HG03045 (cell line): ENCODE results near the gene KIF11.

Experiments
- ATAC-seq: cut with Tn5 transposase; IDR thresholded peaks from one replicate; pipeline ENCODE4 v1.9.1; 2021; ENCODE audit warnings: mild to moderate bottlenecking, moderate library complexity; ENCODE audit not compliant: unreplicated experiment

The KIF11 gene

DNA sequence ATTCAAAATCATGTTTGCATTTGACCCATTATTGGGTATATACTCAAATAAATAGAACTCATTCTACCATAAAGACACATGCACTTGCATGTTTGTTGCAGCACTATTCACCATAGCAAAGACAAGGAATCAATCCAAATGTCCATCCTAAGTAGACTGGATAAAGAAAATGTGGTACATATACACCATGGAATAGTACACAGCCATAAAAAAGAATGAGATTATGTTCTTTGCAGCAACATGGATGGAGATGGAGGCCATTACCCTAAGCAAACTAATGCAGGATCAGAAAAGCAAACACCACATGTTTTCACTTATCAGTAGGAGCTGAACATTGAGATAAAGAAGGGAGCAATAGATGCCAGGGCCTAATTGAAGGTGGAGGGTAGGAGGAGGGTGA, 84.8 kb downstream of the KIF11 start:
- no peak for ATAC-seq

- no peak for ATAC-seq
Measured at GRCh38 chr10:92678206-92678605, 85.3 kb downstream of the KIF11 start.

DNA sequence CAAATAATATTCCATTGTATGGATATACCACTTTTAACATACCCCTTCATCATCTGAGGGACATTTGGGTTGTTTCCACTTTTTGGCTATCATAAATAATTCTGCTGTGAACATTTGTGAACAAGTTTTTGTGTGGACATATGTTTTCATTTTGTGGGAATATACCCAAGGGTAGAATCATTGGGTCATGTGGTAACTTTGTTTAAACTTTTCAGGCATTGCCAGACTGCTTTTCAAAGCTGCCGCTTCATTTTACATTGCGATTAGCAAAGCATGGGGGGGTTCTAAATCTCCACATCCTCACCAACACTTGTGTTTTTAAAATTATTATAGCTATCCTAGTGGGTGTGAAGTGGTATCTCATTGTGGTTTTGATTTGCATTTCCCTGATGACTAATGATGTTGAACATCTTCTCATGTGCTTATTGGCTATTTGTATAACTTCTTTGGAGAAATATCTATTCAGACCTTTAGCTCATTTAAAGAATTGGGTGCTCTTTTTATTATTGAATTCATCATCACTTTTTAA, 88.4 kb downstream of the KIF11 start:
- ATAC-seq = no peak

DNA sequence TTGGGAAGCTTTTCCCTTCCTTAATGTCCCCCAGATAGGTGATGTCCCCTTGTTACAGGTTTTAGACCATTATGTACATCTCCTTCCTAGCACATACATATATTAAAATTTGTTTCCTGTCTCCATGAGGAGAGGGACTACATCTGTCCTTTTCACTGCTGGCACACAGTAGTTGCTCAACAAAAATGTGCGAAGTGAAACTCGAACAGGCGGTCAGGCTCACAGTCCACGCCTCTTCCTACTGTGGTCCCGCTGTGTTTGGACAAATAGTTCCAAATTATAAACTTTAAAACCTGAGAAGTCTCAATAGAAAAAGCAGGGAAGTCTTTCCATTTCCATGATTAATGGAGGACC, 95.6 kb downstream of the KIF11 start:
- ATAC-seq = no peak

DNA sequence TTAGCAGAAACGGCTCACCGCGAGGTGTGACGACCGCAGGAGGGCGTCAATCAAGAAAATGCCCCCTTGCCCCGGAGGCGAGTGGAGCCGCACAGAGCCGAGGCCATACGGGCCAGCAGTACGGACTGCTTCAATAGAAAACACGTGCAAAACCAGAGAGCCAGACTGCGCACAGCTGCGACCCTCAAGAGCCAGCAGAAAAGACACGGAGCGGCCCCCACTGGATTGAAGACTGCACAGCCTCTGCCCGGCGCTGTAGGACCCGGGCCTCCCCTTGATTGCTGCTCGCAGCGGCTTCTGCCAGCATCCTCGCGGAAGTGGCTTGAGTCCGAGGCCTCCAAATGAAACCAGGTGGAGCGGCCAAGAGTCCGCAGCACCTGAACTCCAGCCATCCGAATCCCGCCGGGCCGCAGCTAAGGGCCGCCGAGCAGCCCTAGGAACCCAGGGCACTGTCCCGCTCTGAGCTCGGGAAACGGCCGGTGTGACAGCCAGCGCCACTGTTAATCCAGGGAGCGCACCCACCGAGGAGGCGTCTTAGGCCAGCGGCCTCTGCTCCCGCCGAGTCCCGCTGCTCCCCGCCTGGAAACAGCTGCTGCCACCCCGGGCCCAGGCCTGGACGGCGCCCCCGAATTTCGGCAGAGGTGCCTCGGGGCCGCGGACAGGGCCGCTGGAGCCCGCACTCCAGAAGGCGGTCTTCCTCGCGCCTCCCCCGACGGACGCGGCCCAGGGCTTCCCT, 96.2 kb downstream of the KIF11 start:
- ATAC-seq = peak; percentile 29

- peak; percentile 60 for ATAC-seq
Measured at GRCh38 chr10:92689663-92690210, 96.8 kb downstream of the KIF11 start, which contains the start of gene HHEX. Gene HHEX (plus strand): TSS chr10:92689955. CDS start chr10:92689987, 32 bp downstream.

DNA sequence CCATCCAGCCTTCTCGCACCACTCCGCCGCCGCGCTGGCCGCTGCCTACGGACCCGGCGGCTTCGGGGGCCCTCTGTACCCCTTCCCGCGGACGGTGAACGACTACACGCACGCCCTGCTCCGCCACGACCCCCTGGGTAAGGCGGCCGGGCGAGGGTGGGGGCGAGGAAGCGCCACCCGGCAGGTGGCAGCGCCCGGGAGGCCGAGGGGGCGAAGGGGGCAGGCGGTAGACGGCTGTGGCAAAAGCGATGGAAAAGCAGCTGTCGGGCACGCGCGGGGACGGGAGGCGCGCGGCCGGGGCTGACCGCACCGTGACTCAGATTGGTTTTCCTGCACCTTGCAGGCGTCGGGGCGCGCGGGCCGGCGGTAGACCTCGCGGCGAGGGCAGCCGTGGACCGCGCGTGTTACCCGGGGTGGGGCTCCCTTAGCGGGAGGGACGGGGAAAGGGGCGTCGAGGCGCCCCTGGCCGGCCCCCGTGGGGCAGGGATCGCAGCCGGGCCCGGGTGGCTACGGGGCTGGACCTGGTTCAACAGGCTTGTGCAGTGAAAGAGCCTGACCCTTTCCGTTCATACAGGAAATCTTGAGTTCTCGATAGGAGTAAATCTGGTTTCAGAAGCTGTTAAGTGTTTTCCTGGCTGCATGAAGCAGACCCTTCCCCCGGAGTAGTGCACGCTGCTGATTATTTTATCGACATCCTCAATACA, 97.4 kb downstream of the KIF11 start:
- ATAC-seq = peak; percentile 25

- no peak for ATAC-seq
Measured at GRCh38 chr10:92690915-92691590, 98.1 kb downstream of the KIF11 start.

GRCh38 chr10:92691591-92692079, 98.7 kb downstream of the KIF11 start:
- no peak for ATAC-seq

GRCh38 chr10:92692080-92692671, 99.2 kb downstream of the KIF11 start:
- ATAC-seq = no peak

DNA sequence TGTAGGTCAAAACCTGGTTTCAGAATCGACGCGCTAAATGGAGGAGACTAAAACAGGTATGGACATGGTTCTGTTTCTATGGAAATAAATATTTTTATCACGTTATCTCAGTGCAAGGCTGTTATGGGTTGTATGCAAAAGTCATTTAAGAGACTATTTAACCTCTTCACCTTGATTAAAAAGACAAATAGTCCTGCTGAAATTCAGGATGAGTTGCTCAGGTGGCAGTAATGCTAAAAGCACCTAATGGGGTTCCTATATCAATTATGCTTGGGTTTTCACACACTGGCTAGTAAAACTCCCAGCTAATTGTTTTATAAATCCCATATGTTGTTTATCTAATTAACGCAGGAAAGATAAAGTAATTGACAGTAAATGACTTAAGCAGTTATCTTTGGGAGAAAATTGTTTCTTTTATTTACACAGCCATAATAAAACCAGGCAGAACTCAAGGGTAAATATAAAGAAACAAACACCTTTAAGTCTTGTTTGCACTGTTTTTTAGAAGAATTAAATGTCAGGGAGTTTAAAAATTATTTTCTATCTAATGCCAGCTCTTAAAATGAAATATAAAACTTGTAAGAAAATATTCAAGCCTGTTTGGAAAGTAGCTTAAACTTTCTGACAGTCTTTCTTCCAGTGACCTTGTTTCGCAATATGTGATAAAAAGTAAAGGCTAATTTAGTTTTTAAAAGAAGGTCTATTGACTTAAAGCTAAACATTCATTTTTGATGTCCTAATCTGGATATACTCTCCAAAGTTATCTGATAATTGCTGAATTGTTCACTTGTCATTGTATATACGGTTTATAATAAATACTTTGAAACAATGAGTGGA, 100.0 kb downstream of the KIF11 start:
- no peak for ATAC-seq

- no peak for ATAC-seq
Measured at GRCh38 chr10:92693534-92693893, 100.6 kb downstream of the KIF11 start.

DNA sequence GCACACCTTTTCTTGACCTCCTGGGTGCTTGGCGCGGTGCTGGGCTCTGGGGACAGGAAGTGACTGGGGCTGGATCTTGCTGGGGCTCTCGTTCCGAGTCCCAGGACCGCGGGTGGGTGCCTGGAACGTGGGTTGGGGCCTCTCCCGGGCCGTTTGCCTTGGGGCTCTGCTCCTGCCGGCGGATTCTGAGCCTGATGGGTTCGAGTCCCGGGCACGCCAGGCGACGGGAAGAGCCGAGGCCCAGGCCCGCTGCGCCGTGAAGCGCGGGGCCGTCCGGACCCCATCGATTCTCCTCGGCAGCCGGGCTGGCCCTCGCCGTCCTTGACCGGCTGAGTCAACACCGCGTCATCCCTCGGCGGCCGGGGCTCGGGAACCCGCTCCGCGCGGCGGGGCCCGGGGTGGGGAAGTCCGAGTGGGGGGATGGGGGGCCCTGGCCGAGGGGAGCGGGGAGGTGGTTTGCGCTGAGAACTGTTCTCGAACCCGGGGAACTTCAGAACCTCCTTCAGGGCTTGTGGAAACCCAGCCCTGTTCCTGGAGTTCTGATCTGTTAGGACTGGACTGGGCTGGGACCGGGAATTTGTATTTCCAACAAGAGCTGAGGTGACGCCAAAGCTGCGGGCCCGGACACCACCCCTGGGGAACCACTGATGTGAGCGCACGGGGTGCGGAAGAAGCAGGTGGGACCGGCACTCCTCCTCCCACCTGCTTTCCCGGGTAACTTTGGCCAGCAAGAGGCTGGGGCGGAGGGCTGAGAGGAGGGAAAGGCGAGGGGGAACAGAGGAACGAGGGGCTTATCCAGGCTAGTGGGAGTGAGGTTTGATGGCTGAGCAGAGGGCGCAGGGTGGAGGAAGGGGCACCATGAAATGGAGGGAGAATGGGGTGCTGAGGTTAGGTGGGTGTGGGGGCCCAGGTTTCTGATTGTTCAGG, 103.0 kb downstream of the KIF11 start:
- no peak for ATAC-seq

- ATAC-seq = no peak
Measured at GRCh38 chr10:92696606-92697383, 103.9 kb downstream of the KIF11 start.

DNA sequence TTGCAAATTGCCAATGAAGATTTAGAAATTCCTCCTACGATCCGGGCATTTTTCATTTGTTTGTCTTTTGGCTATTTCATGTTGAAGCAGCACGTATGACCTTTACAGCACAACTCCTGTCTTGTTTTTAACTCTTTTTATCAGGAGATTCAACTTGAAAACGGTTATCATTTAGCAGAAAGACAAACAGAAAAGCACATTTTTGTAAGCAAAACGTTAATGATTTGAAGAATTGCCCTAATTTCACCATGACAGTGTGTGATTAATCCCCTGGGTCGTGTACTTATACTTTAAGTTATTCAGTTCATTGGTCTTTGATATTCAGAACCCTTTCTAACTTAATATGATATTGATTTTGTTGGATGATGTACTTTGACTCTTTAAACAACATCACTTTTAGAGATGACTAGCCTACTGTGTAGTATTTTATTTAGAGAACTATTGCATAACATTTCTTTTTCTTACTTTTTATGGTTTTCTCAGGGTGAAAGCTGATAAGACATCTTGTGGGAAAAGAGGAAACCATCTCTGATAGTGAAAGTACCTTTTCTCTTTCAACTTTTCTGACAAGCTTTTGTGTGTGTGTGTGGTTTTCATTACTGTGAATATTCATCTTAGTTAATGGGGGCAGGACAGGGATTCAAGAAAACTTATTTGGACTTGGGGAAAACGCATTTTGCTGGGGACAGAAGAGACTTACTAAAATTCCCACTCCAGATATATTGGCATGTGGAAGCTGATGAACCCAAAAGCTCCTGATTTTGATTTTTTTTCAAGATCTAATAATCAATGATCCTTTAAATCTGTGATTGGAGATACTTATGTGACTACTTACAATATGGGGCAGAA, 105.0 kb downstream of the KIF11 start:
- no peak for ATAC-seq

DNA sequence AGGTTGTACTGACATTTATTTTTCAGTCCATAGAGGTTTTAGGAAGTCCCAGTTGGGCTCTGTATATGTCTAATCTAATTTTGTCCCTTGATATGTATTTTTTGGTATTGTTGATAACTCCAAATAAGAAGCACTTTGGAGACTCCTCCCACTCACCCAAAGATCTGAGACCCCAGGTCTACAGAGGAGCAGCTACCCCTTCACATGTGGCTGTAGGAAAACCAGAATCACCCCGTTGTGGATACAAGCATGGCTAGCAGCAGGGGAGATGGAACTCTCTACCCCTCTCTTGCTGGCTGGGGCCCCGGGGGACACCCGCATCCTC, 106.2 kb downstream of the KIF11 start:
- no peak for ATAC-seq
